OCI-LY3 (cell line): ENCODE measurements around the gene TIMP4.

Experiments used
- EZH2phosphoT487 ChIP-seq: fragments of 200-600 bp; shearing (Covaris generic); IDR thresholded peaks from 2 replicates; pipeline ENCODE4 v1.6.1; 2018; ENCODE audit warnings: antibody characterized with exemption, mixed run types, low read depth
- TF ChIP-seq, protein P1 (sequence below): fragments of 200-600, 300-600 bp; sonication (generic); IDR thresholded peaks from 2 replicates; pipeline ENCODE4 v1.5.1; 2014; ENCODE audit warnings: antibody characterized with exemption, low read length, low read depth

DNA sequence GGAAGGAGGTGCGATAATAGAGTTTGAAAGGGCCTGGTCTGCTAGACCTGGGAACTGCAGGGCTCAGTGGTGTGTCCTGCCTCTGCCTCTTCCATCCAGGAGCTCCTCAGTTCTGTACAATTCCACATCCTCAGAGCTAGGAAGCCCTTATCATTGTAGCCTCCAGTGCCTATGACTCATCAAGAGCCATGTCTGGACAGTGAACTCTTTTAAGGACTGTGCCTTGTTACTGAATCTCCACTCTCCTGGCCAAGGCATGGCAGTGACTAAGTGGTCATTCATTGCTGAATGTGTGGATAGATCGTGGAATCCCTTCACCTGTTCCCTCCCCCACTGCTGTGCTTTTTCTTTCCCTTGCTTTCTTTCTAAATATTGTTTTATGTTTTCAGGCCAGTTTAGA is 2.9 kb downstream of the TIMP4 start:
- TF ChIP-seq, protein P1, sequence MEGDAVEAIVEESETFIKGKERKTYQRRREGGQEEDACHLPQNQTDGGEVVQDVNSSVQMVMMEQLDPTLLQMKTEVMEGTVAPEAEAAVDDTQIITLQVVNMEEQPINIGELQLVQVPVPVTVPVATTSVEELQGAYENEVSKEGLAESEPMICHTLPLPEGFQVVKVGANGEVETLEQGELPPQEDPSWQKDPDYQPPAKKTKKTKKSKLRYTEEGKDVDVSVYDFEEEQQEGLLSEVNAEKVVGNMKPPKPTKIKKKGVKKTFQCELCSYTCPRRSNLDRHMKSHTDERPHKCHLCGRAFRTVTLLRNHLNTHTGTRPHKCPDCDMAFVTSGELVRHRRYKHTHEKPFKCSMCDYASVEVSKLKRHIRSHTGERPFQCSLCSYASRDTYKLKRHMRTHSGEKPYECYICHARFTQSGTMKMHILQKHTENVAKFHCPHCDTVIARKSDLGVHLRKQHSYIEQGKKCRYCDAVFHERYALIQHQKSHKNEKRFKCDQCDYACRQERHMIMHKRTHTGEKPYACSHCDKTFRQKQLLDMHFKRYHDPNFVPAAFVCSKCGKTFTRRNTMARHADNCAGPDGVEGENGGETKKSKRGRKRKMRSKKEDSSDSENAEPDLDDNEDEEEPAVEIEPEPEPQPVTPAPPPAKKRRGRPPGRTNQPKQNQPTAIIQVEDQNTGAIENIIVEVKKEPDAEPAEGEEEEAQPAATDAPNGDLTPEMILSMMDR, result no peak
- no peak for TF ChIP-seq EZH2phosphoT487
